Measurements from ENCODE around the gene KCNT2.
"Not testable (repeated sequence)": the region's sequence is repeated elsewhere in the genome, so short reads cannot be mapped to it uniquely, and the experiment has no call there.

- not testable (repeated sequence) for TF ChIP-seq CTCF, POLR2AphosphoS5 (IDR thresholded peaks at IDR 0.05)
Measured at GRCh38 chr1:196263086-196263485, 345.2 kb downstream of the KCNT2 start.

Data from sigmoid colon (tissue), 4 donors.